Measurements from ENCODE around the gene NXPH1. TPM values are rescaled to one million over a fixed set of nuclear protein-coding genes. Genes with fewer than 3 reads are reported as not detected.

The NXPH1 gene
- total RNA-seq, 1 experiment from 2014 or later = 0.59 TPM

- H3K4me3 Mint-ChIP-seq = no peak overlapping the region
- CTCF ChIA-PET = no interaction called here
Observed at GRCh38 chr7:8491106-8491505, 57.7 kb downstream of the NXPH1 start.

More at GRCh38 chr7:8491106-8491505, 57.7 kb downstream of the NXPH1 start:
- H3K36me3 Mint-ChIP-seq = no peaks in the 10 kb centered on the region
- no peak for ATAC-seq
- TF ChIP-seq JUN (CRISPR knock-in tag; IDR thresholded peaks at IDR 0.05) = no peak
- no peak for TF ChIP-seq AFF4 (CRISPR knock-in tag; IDR thresholded peaks at IDR 0.05; ENCODE audit: borderline replicate concordance)
- TF ChIP-seq ELF4 (CRISPR knock-in tag; IDR thresholded peaks at IDR 0.05; ENCODE audit: low read depth) = no peak
- TF ChIP-seq NFATC4 (CRISPR knock-in tag; IDR thresholded peaks at IDR 0.05) = no peak
- TF ChIP-seq ZNF317 (CRISPR knock-in tag; IDR thresholded peaks at IDR 0.05; ENCODE audit: borderline replicate concordance, low read depth) = no peak
- no peak for TF ChIP-seq IRF2 (CRISPR knock-in tag; IDR thresholded peaks at IDR 0.05; ENCODE audit: borderline replicate concordance, low read depth)
- no peak for TF ChIP-seq STAT6 (CRISPR knock-in tag; conservative IDR thresholded peaks at IDR 0.05; ENCODE audit: low read depth)
- TF ChIP-seq NR1H2 (CRISPR knock-in tag; IDR thresholded peaks at IDR 0.05) = no peak
- TF ChIP-seq USF2 (CRISPR knock-in tag; IDR thresholded peaks at IDR 0.05) = no peak
- TF ChIP-seq ZNF423 (CRISPR knock-in tag; IDR thresholded peaks at IDR 0.05) = no peak
- no peak for TF ChIP-seq CTCF (IDR thresholded peaks at IDR 0.05)
- no peak for TF ChIP-seq CDX4 (CRISPR knock-in tag; IDR thresholded peaks at IDR 0.05; ENCODE audit: borderline replicate concordance)
- no peak for TF ChIP-seq ZNF281 (CRISPR knock-in tag; IDR thresholded peaks at IDR 0.05)
- no peak for TF ChIP-seq TP53 (CRISPR knock-in tag; IDR thresholded peaks at IDR 0.05)
- TF ChIP-seq MLX (CRISPR knock-in tag; IDR thresholded peaks at IDR 0.05) = no peak
- no peak for TF ChIP-seq CREB1 (CRISPR knock-in tag; IDR thresholded peaks at IDR 0.05)
- no peak for DNase-seq (ENCODE audit: low spot score)
- no peak overlapping the region for H3K27ac Mint-ChIP-seq
- 0 out of 2 replicates have a peak, but pooled peaks cover 3% of the 10 kb centered on the region for H3K4me1 Mint-ChIP-seq
- peaks cover 5% of the 10 kb centered on the region for H3K9me3 Mint-ChIP-seq
- POLR2A ChIA-PET = no interaction called here
- H3K27me3 Mint-ChIP-seq (ENCODE audit: low read depth) = no peaks in the 10 kb centered on the region

Data from WTC11 (cell line).